Measurements from ENCODE around the gene KIF3C. TPM values are rescaled to one million over a fixed set of nuclear protein-coding genes. Genes with fewer than 3 reads are reported as not detected.
A peak's percentile ranks its signal among the peaks of the same experiment; 100 is the strongest.

KIF3C gene
- total and polyA plus RNA-seq, 5 donors from 2014 or later: 0.07 to 6.6 (median 0.71) TPM

GRCh38 chr2:25982968-25983280, 627 bp upstream of the KIF3C start:
- H3K27me3 Mint-ChIP-seq: peaks cover 7% of the 10 kb centered on the region
- no peak for DNase-seq
- H3K4me1 Mint-ChIP-seq: peaks cover 5 to 34% (median 17%) of the 10 kb centered on the region in 4 donors
- ATAC-seq (ENCODE audit: low read depth in 2 of 2): no peak
- no peaks in the 10 kb centered on the region for H3K9me3 Mint-ChIP-seq
- peak overlapping the region; percentile 54 to 87 (median 73) for H3K27ac Mint-ChIP-seq
- Histone ChIP-seq H3K36me3 (ENCODE audit: control insufficient read depth, insufficient read depth, low read length) (no peaks in the 10 kb centered on the region), H3K27ac (ENCODE audit: insufficient read depth, low read length, poor library complexity, severe bottlenecking) (no peak overlapping the region), H3K27me3 (ENCODE audit: control insufficient read depth, insufficient read depth, low read length) (no peaks in the 10 kb centered on the region), H3K9me3 (ENCODE audit: control insufficient read depth in 2 of 2, low read length in 2 of 2) (no peaks in the 10 kb centered on the region), H3K4me3 (ENCODE audit: low read depth, low read length) (no peak overlapping the region), H3K4me1 (ENCODE audit: control insufficient read depth, insufficient read depth, low read length, poor library complexity, severe bottlenecking) (peaks cover 11% of the 10 kb centered on the region)
- H3K36me3 Mint-ChIP-seq: peaks cover 6% of the 10 kb centered on the region
- H3K4me3 Mint-ChIP-seq: peak overlapping the region; percentile 89 to 95 (median 90)

- H3K27me3 ChIP-seq (ENCODE audit: control insufficient read depth, insufficient read depth, low read length): no peaks in the 10 kb centered on the region
- DNase-seq: no peak
These were observed 563 bp downstream of the KIF3C start for GRCh38 chr2:25981596-25982272.

GRCh38 chr2:25980951-25981350, 1.3 kb downstream of the KIF3C start:
- no peaks in the 10 kb centered on the region for H3K9me3 Mint-ChIP-seq
- peak overlapping the region; percentile 56 to 90 (median 78) for H3K4me3 Mint-ChIP-seq
- Histone ChIP-seq H3K27ac (ENCODE audit: insufficient read depth, low read length, poor library complexity, severe bottlenecking) (no peak overlapping the region), H3K9me3 (ENCODE audit: control insufficient read depth in 2 of 2, low read length in 2 of 2) (no peaks in the 10 kb centered on the region), H3K36me3 (ENCODE audit: control insufficient read depth, insufficient read depth, low read length) (no peaks in the 10 kb centered on the region), H3K27me3 (ENCODE audit: control insufficient read depth, insufficient read depth, low read length) (no peaks in the 10 kb centered on the region), H3K4me3 (ENCODE audit: low read depth, low read length) (no peak overlapping the region), H3K4me1 (ENCODE audit: control insufficient read depth, insufficient read depth, low read length, poor library complexity, severe bottlenecking) (peaks cover 11% of the 10 kb centered on the region)
- H3K27ac Mint-ChIP-seq: peak overlapping the region in 1 of 3 donors; percentile 25
- peaks cover 7% of the 10 kb centered on the region for H3K27me3 Mint-ChIP-seq
- H3K36me3 Mint-ChIP-seq: peaks cover 7% of the 10 kb centered on the region
- H3K4me1 Mint-ChIP-seq: peaks cover 5 to 42% (median 26%) of the 10 kb centered on the region in 4 donors
- ATAC-seq (ENCODE audit: low read depth in 2 of 2): no peak
- no peak for DNase-seq

More at GRCh38 chr2:25981596-25982272, 563 bp downstream of the KIF3C start:
- peak; percentile 5 to 14 for ATAC-seq (ENCODE audit: low read depth in 2 of 2)
- Histone ChIP-seq H3K4me3 (ENCODE audit: low read depth, low read length) (no peak overlapping the region), H3K9me3 (ENCODE audit: control insufficient read depth in 2 of 2, low read length in 2 of 2) (no peaks in the 10 kb centered on the region), H3K4me1 (ENCODE audit: control insufficient read depth, insufficient read depth, low read length, poor library complexity, severe bottlenecking) (peaks cover 11% of the 10 kb centered on the region), H3K27ac (ENCODE audit: insufficient read depth, low read length, poor library complexity, severe bottlenecking) (peak overlapping the region; percentile 55), H3K36me3 (ENCODE audit: control insufficient read depth, insufficient read depth, low read length) (no peaks in the 10 kb centered on the region)
- no peaks in the 10 kb centered on the region for H3K9me3 Mint-ChIP-seq
- peaks cover 5 to 42% (median 25%) of the 10 kb centered on the region in 4 donors for H3K4me1 Mint-ChIP-seq
- peak overlapping the region; percentile 86 to 92 (median 90) for H3K4me3 Mint-ChIP-seq
- peaks cover 7% of the 10 kb centered on the region for H3K36me3 Mint-ChIP-seq
- peak overlapping the region in 1 of 3 donors; percentile 25 for H3K27ac Mint-ChIP-seq
- peaks cover 7% of the 10 kb centered on the region for H3K27me3 Mint-ChIP-seq

GRCh38 chr2:25980076-25980887, 2.0 kb downstream of the KIF3C start:
- Mint-ChIP-seq H3K27me3 (peaks cover 5% of the 10 kb centered on the region), H3K36me3 (peaks cover 7% of the 10 kb centered on the region), H3K9me3 (no peaks in the 10 kb centered on the region), H3K4me1 (peaks cover 5 to 42% (median 26%) of the 10 kb centered on the region in 4 donors), H3K4me3 (peak overlapping the region; percentile 27 to 90 (median 59)), H3K27ac (no peak overlapping the region)
- DNase-seq: no peak
- ATAC-seq (ENCODE audit: low read depth in 2 of 2): no peak
- H3K4me3 ChIP-seq (ENCODE audit: low read depth, low read length): no peak overlapping the region
- no peaks in the 10 kb centered on the region for H3K9me3 ChIP-seq (ENCODE audit: control insufficient read depth in 2 of 2, low read length in 2 of 2)
- H3K4me1 ChIP-seq (ENCODE audit: control insufficient read depth, insufficient read depth, low read length, poor library complexity, severe bottlenecking): peaks cover 11% of the 10 kb centered on the region
- H3K36me3 ChIP-seq (ENCODE audit: control insufficient read depth, insufficient read depth, low read length): no peaks in the 10 kb centered on the region
- H3K27me3 ChIP-seq (ENCODE audit: control insufficient read depth, insufficient read depth, low read length): no peaks in the 10 kb centered on the region
- no peak overlapping the region for H3K27ac ChIP-seq (ENCODE audit: insufficient read depth, low read length, poor library complexity, severe bottlenecking)

GRCh38 chr2:25979001-25979400, 3.3 kb downstream of the KIF3C start:
- H3K4me1 Mint-ChIP-seq: peaks cover 5 to 45% (median 26%) of the 10 kb centered on the region in 4 donors
- ATAC-seq (ENCODE audit: low read depth in 2 of 2) (no peak), DNase-seq (no peak)
- H3K27me3 ChIP-seq (ENCODE audit: control insufficient read depth, insufficient read depth, low read length): no peaks in the 10 kb centered on the region
- H3K4me3 ChIP-seq (ENCODE audit: low read depth, low read length): no peak overlapping the region
- no peaks in the 10 kb centered on the region for H3K9me3 ChIP-seq (ENCODE audit: control insufficient read depth in 2 of 2, low read length in 2 of 2)
- H3K27ac ChIP-seq (ENCODE audit: insufficient read depth, low read length, poor library complexity, severe bottlenecking): no peak overlapping the region
- peak overlapping the region; percentile 23 to 69 (median 46) for H3K4me3 Mint-ChIP-seq
- H3K36me3 ChIP-seq (ENCODE audit: control insufficient read depth, insufficient read depth, low read length): no peaks in the 10 kb centered on the region
- no peak overlapping the region for H3K27ac Mint-ChIP-seq
- H3K9me3 Mint-ChIP-seq: no peaks in the 10 kb centered on the region
- H3K36me3 Mint-ChIP-seq: peaks cover 10% of the 10 kb centered on the region
- H3K27me3 Mint-ChIP-seq: no peaks in the 10 kb centered on the region
- H3K4me1 ChIP-seq (ENCODE audit: control insufficient read depth, insufficient read depth, low read length, poor library complexity, severe bottlenecking): peaks cover 11% of the 10 kb centered on the region

GRCh38 chr2:25977768-25978167, 4.5 kb downstream of the KIF3C start:
- Histone ChIP-seq H3K4me3 (ENCODE audit: low read depth, low read length) (no peak overlapping the region), H3K27ac (ENCODE audit: insufficient read depth, low read length, poor library complexity, severe bottlenecking) (no peak overlapping the region), H3K36me3 (ENCODE audit: control insufficient read depth, insufficient read depth, low read length) (no peaks in the 10 kb centered on the region), H3K27me3 (ENCODE audit: control insufficient read depth, insufficient read depth, low read length) (no peaks in the 10 kb centered on the region), H3K9me3 (ENCODE audit: control insufficient read depth in 2 of 2, low read length in 2 of 2) (no peaks in the 10 kb centered on the region), H3K4me1 (ENCODE audit: control insufficient read depth, insufficient read depth, low read length, poor library complexity, severe bottlenecking) (peaks cover 9% of the 10 kb centered on the region)
- Mint-ChIP-seq H3K9me3 (no peaks in the 10 kb centered on the region), H3K27ac (no peak overlapping the region), H3K4me1 (peaks cover 0 to 40% (median 23%) of the 10 kb centered on the region in 4 donors), H3K4me3 (peak overlapping the region in 1 of 4 donors; percentile 40), H3K27me3 (no peaks in the 10 kb centered on the region), H3K36me3 (peaks cover 12% of the 10 kb centered on the region)
- no peak for ATAC-seq (ENCODE audit: low read depth in 2 of 2)
- no peak for DNase-seq

GRCh38 chr2:25976983-25977741, 5.1 kb downstream of the KIF3C start:
- Mint-ChIP-seq H3K27me3 (no peaks in the 10 kb centered on the region), H3K4me1 (peaks cover 0 to 40% (median 22%) of the 10 kb centered on the region in 4 donors), H3K9me3 (no peaks in the 10 kb centered on the region), H3K4me3 (peak overlapping the region in 1 of 4 donors; percentile 73), H3K27ac (peak overlapping the region in 1 of 3 donors; percentile 30), H3K36me3 (peaks cover 14% of the 10 kb centered on the region)
- Histone ChIP-seq H3K27ac (ENCODE audit: insufficient read depth, low read length, poor library complexity, severe bottlenecking) (no peak overlapping the region), H3K4me1 (ENCODE audit: control insufficient read depth, insufficient read depth, low read length, poor library complexity, severe bottlenecking) (peaks cover 8% of the 10 kb centered on the region), H3K36me3 (ENCODE audit: control insufficient read depth, insufficient read depth, low read length) (no peaks in the 10 kb centered on the region), H3K27me3 (ENCODE audit: control insufficient read depth, insufficient read depth, low read length) (no peaks in the 10 kb centered on the region), H3K4me3 (ENCODE audit: low read depth, low read length) (no peak overlapping the region), H3K9me3 (ENCODE audit: control insufficient read depth in 2 of 2, low read length in 2 of 2) (no peaks in the 10 kb centered on the region)
- ATAC-seq (ENCODE audit: low read depth in 2 of 2) (no peak), DNase-seq (no peak)

Data from CD4-positive, CD25-positive, alpha-beta regulatory T cell (primary cell).